ACHN (cell line): Measurements from ENCODE around the gene UCK1.

Experiments used
- DNase-seq: peaks from one replicate; pipeline ENCODE4 v3.0.0-alpha.2; 2015
- in situ Hi-C: cut with HindIII; loops from 2 replicates; pipeline ENCODE4 v1.10.0; 2017; ENCODE audit warnings: low sequenced_read_pairs, low pct_ligation_motif_present, low pct_unique_long_range_greater_than_20kb

UCK1 gene

GRCh38 chr9:131530920-131531832 is at the start of gene UCK1:
UCK1 (minus strand) TSS chr9:131531263; CDS start chr9:131531174, 89 bp downstream.
- peak; percentile 67 for DNase-seq
- in situ Hi-C loops = no loop called here

- in situ Hi-C loops = no loop called here
- no peak for DNase-seq
Observed at GRCh38 chr9:131580358-131580757, 49.3 kb upstream of the UCK1 start.

GRCh38 chr9:131579789-131580211 is 48.7 kb upstream of the UCK1 start:
- in situ Hi-C loops = no loop called here
- no peak for DNase-seq

- DNase-seq = no peak
- in situ Hi-C loops = no loop called here
Observed at GRCh38 chr9:131578731-131579504, 47.9 kb upstream of the UCK1 start.

- in situ Hi-C loops = no loop called here
- no peak for DNase-seq
Observed at GRCh38 chr9:131578021-131578420, 47.0 kb upstream of the UCK1 start.

GRCh38 chr9:131577005-131578000 is 46.2 kb upstream of the UCK1 start:
- in situ Hi-C loops = no loop called here
- no peak for DNase-seq

- DNase-seq = no peak
- in situ Hi-C loops = no loop called here
Observed at GRCh38 chr9:131575946-131576853, 45.1 kb upstream of the UCK1 start.

GRCh38 chr9:131574730-131575640 is 43.9 kb upstream of the UCK1 start:
- in situ Hi-C loops = no loop called here
- no peak for DNase-seq

GRCh38 chr9:131567910-131568309 is 36.8 kb upstream of the UCK1 start:
- DNase-seq = no peak
- in situ Hi-C loops = no loop called here

GRCh38 chr9:131566158-131566557 is 35.1 kb upstream of the UCK1 start:
- DNase-seq = no peak
- in situ Hi-C loops = no loop called here

GRCh38 chr9:131565369-131565768 is 34.3 kb upstream of the UCK1 start:
- in situ Hi-C loops = no loop called here
- no peak for DNase-seq

- in situ Hi-C loops = no loop called here
- DNase-seq = peak; percentile 6
Observed at GRCh38 chr9:131562032-131562959, 31.2 kb upstream of the UCK1 start.

GRCh38 chr9:131559421-131560000 is 28.4 kb upstream of the UCK1 start:
- in situ Hi-C loops = no loop called here
- DNase-seq = no peak

GRCh38 chr9:131557855-131558548 is 26.9 kb upstream of the UCK1 start:
- in situ Hi-C loops = no loop called here
- no peak for DNase-seq
